Measurements from ENCODE around the gene CFAP410.

The CFAP410 gene

GRCh38 chr21:44326716-44327602 lies 12.2 kb downstream of the CFAP410 start (continued):
- TF ChIP-seq ARNTL (CRISPR knock-in tag; IDR thresholded peaks at IDR 0.05; ENCODE audit: borderline replicate concordance, low read depth) (no peak), TCF4 (CRISPR knock-in tag; IDR thresholded peaks at IDR 0.05; ENCODE audit: borderline replicate concordance) (no peak), CREB5 (CRISPR knock-in tag; IDR thresholded peaks at IDR 0.05; ENCODE audit: low read depth) (no peak)

- no peak for ATAC-seq
- TF ChIP-seq TSHZ2 (CRISPR knock-in tag; IDR thresholded peaks at IDR 0.05) (no peak), ZC3H10 (CRISPR knock-in tag; IDR thresholded peaks at IDR 0.05) (no peak), ZFP30 (CRISPR knock-in tag; IDR thresholded peaks at IDR 0.05) (no peak), PATZ1 (CRISPR knock-in tag; IDR thresholded peaks at IDR 0.05; ENCODE audit: borderline replicate concordance) (no peak), TOX (CRISPR knock-in tag; IDR thresholded peaks at IDR 0.05; ENCODE audit: borderline replicate concordance) (no peak), TCF4 (CRISPR knock-in tag; IDR thresholded peaks at IDR 0.05; ENCODE audit: borderline replicate concordance) (no peak), GLIS3 (CRISPR knock-in tag; IDR thresholded peaks at IDR 0.05) (no peak), ZNF8 (CRISPR knock-in tag; IDR thresholded peaks at IDR 0.05) (no peak), ZFP3 (CRISPR knock-in tag; IDR thresholded peaks at IDR 0.05) (no peak), ZNF565 (CRISPR knock-in tag; conservative IDR thresholded peaks at IDR 0.05; ENCODE audit: low read depth) (no peak)
Measured at GRCh38 chr21:44326272-44326647, 12.9 kb downstream of the CFAP410 start.

GRCh38 chr21:44325386-44326271 lies 13.6 kb downstream of the CFAP410 start:
- no peak for ATAC-seq

GRCh38 chr21:44324854-44325107 lies 14.4 kb downstream of the CFAP410 start:
- no peak for ATAC-seq
- no peak for TF ChIP-seq ZNF565 (CRISPR knock-in tag; conservative IDR thresholded peaks at IDR 0.05; ENCODE audit: low read depth)
- TF ChIP-seq CSRNP3 (CRISPR knock-in tag; IDR thresholded peaks at IDR 0.05): no peak
- no peak for TF ChIP-seq TCF4 (CRISPR knock-in tag; IDR thresholded peaks at IDR 0.05; ENCODE audit: borderline replicate concordance)
- TF ChIP-seq TSHZ2 (CRISPR knock-in tag; IDR thresholded peaks at IDR 0.05): no peak
- TF ChIP-seq TOX (CRISPR knock-in tag; IDR thresholded peaks at IDR 0.05; ENCODE audit: borderline replicate concordance): no peak
- TF ChIP-seq CREB5 (CRISPR knock-in tag; IDR thresholded peaks at IDR 0.05; ENCODE audit: low read depth): no peak
- TF ChIP-seq ISL1 (CRISPR knock-in tag; IDR thresholded peaks at IDR 0.05): no peak
- TF ChIP-seq GLIS3 (CRISPR knock-in tag; IDR thresholded peaks at IDR 0.05): no peak
- no peak for TF ChIP-seq PATZ1 (CRISPR knock-in tag; IDR thresholded peaks at IDR 0.05; ENCODE audit: borderline replicate concordance)
- TF ChIP-seq PPARA (CRISPR knock-in tag; IDR thresholded peaks at IDR 0.05; ENCODE audit: borderline replicate concordance): no peak

More at GRCh38 chr21:44325386-44326271, 13.6 kb downstream of the CFAP410 start:
- no peak for TF ChIP-seq ZC3H10 (CRISPR knock-in tag; IDR thresholded peaks at IDR 0.05)
- TF ChIP-seq TOX (CRISPR knock-in tag; IDR thresholded peaks at IDR 0.05; ENCODE audit: borderline replicate concordance): no peak
- no peak for TF ChIP-seq ZNF565 (CRISPR knock-in tag; conservative IDR thresholded peaks at IDR 0.05; ENCODE audit: low read depth)
- no peak for TF ChIP-seq ZNF70 (CRISPR knock-in tag; IDR thresholded peaks at IDR 0.05)
- no peak for TF ChIP-seq RARB (CRISPR knock-in tag; IDR thresholded peaks at IDR 0.05)
- no peak for TF ChIP-seq PPARA (CRISPR knock-in tag; IDR thresholded peaks at IDR 0.05; ENCODE audit: borderline replicate concordance)
